DOHH2 (cell line): Measurements from ENCODE around the gene PLCXD1.

Experiments
- H3F3A ChIP-seq: fragments of 200-600 bp; sonication (generic), shearing (Covaris generic); 2 replicates; pipeline ENCODE4 v1.6.0; 2016; ENCODE audit warnings: antibody characterized with exemption, mild to moderate bottlenecking; ENCODE audit not compliant: control insufficient read depth, insufficient read depth
- H3K27ac ChIP-seq: fragments of 200-600 bp; sonication (generic); 2 replicates; pipeline ENCODE4 v1.5.1; 2014; ENCODE audit warnings: low read depth, mild to moderate bottlenecking, low read length, moderate library complexity
- H3K27me3 ChIP-seq: fragments of 200-600 bp; sonication (generic); 2 replicates; pipeline ENCODE4 v1.6.1; 2014; ENCODE audit warnings: mild to moderate bottlenecking, low read length, mixed read lengths; ENCODE audit not compliant: control insufficient read depth
- H3K36me3 ChIP-seq: fragments of 200-600 bp; sonication (generic); 2 replicates; pipeline ENCODE4 v1.6.1; 2014; ENCODE audit warnings: mild to moderate bottlenecking, low read length, moderate library complexity, mixed read lengths; ENCODE audit not compliant: control insufficient read depth
- H3K4me1 ChIP-seq: fragments of 200-600 bp; sonication (generic); 2 replicates; pipeline ENCODE4 v1.6.1; 2014; ENCODE audit warnings: mild to moderate bottlenecking, low read length, mixed read lengths; ENCODE audit not compliant: control insufficient read depth
- H3K4me2 ChIP-seq: fragments of 200-600 bp; sonication (generic); 2 replicates; pipeline ENCODE4 v1.6.0; 2014; ENCODE audit warnings: mild to moderate bottlenecking, low read length, moderate library complexity
- H3K4me3 ChIP-seq: fragments of 200-600 bp; sonication (generic); 2 replicates; pipeline ENCODE4 v1.5.1; 2014; ENCODE audit warnings: mild to moderate bottlenecking, low read length, mixed read lengths
- H3K79me2 ChIP-seq: fragments of 200-600 bp; sonication (generic); 2 replicates; pipeline ENCODE4 v1.6.1; 2014; ENCODE audit warnings: mild to moderate bottlenecking, low read length, mixed read lengths; ENCODE audit not compliant: control insufficient read depth
- H3K9me2 ChIP-seq: fragments of 200-600 bp; sonication (generic); replicated peaks from 2 replicates; pipeline ENCODE4 v1.6.1; 2014; ENCODE audit warnings: mild to moderate bottlenecking, low read length, mixed read lengths; ENCODE audit not compliant: control insufficient read depth
- H3K9me3 ChIP-seq: fragments of 200-600 bp; sonication (generic); 2 replicates; pipeline ENCODE4 v1.6.1; 2014; ENCODE audit warnings: antibody characterized with exemption, low read length, mixed read lengths; ENCODE audit not compliant: control insufficient read depth, insufficient read depth
- H4K20me1 ChIP-seq: fragments of 200-600 bp; sonication (generic); 2 replicates; pipeline ENCODE4 v1.6.0; 2014; ENCODE audit warnings: low read depth, mild to moderate bottlenecking, antibody characterized with exemption, low read length, moderate library complexity; ENCODE audit not compliant: control insufficient read depth, insufficient read depth
- EZH2phosphoT487 ChIP-seq: fragments of 200-600 bp; sonication (generic); IDR thresholded peaks from 2 replicates; pipeline ENCODE4 v1.6.1; 2017; ENCODE audit warnings: borderline replicate concordance, mild to moderate bottlenecking, antibody characterized with exemption, low read length, moderate library complexity, mixed read lengths
- TF ChIP-seq, protein P1 (sequence below): fragments of 200-600 bp; sonication (generic); IDR thresholded peaks from one replicate; pipeline ENCODE4 v1.5.1; 2014; ENCODE audit warnings: antibody characterized with exemption, mild to moderate bottlenecking, low read depth, low read length; ENCODE audit not compliant: poor library complexity, severe bottlenecking

PLCXD1 gene

DNA sequence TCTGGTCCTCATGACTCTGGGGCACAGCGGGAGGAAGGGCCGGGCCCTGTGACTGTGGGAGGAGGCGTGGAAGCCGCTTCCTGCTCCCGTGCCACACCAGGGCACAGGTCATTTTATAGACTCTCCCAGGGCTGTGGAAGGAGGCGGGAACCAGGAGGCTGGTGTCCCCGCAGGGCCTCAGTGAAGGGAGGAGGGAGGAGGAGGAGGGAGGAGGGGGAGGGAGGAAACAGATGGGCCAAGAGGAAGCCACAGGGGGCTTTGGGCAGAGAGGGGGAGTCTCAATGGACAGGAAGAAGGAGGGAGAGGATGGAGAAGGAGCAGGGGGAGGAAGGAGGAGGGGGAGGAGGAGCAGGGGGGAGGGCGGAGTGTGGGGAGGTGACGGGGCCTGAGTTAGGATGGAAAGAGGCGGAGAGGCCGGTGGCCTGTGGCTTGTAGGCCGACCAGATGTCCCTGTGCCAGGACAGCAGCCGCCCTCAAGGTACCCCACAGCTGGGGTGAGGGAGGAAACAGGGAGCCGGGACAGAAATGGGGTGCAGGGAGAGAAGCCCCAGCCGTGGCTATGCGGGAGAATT is 6.2 kb upstream of the PLCXD1 start:
- Histone ChIP-seq H3F3A (peaks cover 13% of the 10 kb centered on the region), H3K27ac (peak overlapping the region; percentile 51), H3K9me2 (no peaks in the 10 kb centered on the region), H3K4me1 (peaks cover 42% of the 10 kb centered on the region), H3K4me2 (peak overlapping the region; percentile 78), H3K79me2 (peaks cover 17% of the 10 kb centered on the region), H3K27me3 (no peaks in the 10 kb centered on the region), H3K4me3 (peak overlapping the region; percentile 78), H3K36me3 (no peaks in the 10 kb centered on the region), H3K9me3 (no peaks in the 10 kb centered on the region), H4K20me1 (no peaks in the 10 kb centered on the region)
- TF ChIP-seq, protein P1, sequence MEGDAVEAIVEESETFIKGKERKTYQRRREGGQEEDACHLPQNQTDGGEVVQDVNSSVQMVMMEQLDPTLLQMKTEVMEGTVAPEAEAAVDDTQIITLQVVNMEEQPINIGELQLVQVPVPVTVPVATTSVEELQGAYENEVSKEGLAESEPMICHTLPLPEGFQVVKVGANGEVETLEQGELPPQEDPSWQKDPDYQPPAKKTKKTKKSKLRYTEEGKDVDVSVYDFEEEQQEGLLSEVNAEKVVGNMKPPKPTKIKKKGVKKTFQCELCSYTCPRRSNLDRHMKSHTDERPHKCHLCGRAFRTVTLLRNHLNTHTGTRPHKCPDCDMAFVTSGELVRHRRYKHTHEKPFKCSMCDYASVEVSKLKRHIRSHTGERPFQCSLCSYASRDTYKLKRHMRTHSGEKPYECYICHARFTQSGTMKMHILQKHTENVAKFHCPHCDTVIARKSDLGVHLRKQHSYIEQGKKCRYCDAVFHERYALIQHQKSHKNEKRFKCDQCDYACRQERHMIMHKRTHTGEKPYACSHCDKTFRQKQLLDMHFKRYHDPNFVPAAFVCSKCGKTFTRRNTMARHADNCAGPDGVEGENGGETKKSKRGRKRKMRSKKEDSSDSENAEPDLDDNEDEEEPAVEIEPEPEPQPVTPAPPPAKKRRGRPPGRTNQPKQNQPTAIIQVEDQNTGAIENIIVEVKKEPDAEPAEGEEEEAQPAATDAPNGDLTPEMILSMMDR = no peak
- no peak for TF ChIP-seq EZH2phosphoT487

DNA sequence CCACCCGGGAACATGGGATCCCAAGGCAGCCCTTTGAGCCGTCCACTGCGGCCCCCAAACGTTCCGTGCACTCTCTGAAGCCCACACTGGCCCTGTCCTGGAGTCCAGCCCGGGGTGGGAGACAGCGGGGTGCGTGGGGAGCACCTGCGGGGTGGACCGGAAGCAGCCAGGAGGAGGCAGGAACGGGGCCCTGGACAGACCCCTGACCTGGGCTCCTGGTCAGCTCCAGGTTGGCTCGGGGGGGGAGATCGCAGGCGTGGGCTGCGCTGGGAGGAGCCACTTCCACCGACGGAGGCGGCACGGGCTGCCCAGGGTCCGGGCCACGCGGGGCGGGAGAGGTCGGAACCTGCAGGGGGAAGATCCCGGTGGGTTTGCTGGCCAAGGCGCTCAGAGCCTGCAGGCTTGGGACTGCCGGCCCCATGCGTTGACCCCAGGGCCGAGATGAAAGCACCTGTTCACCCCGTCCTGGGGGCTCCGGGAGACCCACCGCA is 5.7 kb upstream of the PLCXD1 start:
- peak overlapping the region; percentile 78 for H3K4me3 ChIP-seq
- H3K4me2 ChIP-seq = peak overlapping the region; percentile 78
- H4K20me1 ChIP-seq = no peaks in the 10 kb centered on the region
- no peak for TF ChIP-seq EZH2phosphoT487
- TF ChIP-seq, protein P1 = no peak
- H3K27me3 ChIP-seq = no peaks in the 10 kb centered on the region
- H3K27ac ChIP-seq = peak overlapping the region; percentile 51
- no peaks in the 10 kb centered on the region for H3K36me3 ChIP-seq
- H3F3A ChIP-seq = peaks cover 13% of the 10 kb centered on the region
- peaks cover 17% of the 10 kb centered on the region for H3K79me2 ChIP-seq
- H3K4me1 ChIP-seq = peaks cover 45% of the 10 kb centered on the region
- H3K9me2 ChIP-seq = no peaks in the 10 kb centered on the region
- no peaks in the 10 kb centered on the region for H3K9me3 ChIP-seq

DNA sequence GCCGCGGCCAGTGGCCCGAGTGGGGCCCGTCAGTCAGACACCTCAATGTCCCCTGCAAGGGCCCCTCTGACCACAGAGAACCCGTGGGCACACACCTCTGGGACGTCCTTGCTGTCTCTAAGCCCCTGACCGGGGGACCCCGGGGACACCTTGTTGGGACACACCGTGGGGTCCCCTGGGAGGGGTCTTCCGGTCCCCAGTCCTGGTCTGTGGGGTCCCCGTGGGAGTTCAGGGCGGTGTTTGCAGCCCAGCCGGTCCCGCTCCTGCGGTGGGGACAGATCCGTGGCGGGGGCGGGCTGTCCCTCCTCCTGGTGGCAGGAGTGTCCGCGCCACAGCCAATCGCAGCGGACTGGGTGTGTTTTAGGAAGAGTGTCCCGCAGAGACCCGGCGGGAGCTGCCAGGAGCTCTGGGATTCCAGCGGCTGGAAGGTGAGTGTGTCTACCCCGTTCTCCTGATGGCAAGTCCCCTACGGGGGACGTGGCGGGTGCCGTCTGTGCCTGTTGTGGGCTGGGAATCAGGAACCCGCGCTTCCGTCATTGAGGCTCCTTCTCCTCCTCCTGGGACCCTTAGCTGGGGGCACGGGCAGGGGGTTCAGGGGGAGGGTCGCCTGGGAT is 5.1 kb upstream of the PLCXD1 start:
- Histone ChIP-seq H3K79me2 (peaks cover 17% of the 10 kb centered on the region), H3K4me3 (peak overlapping the region; percentile 78), H4K20me1 (no peaks in the 10 kb centered on the region), H3K9me2 (no peaks in the 10 kb centered on the region), H3K27me3 (no peaks in the 10 kb centered on the region), H3K9me3 (no peaks in the 10 kb centered on the region), H3K27ac (peak overlapping the region; percentile 51; the same call in 1 of the 2 replicates), H3K36me3 (no peaks in the 10 kb centered on the region), H3K4me2 (peak overlapping the region; percentile 78), H3F3A (peaks cover 13% of the 10 kb centered on the region), H3K4me1 (peaks cover 45% of the 10 kb centered on the region)
- TF ChIP-seq EZH2phosphoT487 = no peak
- TF ChIP-seq, protein P1 = no peak
